Stimulated activated naive CD4-positive, alpha-beta T cell (primary cell): ENCODE measurements around the gene TANC2.
A peak's percentile ranks its signal among the peaks of the same experiment; 100 is the strongest.

Experiments
- DNase-seq, 6 experiments: peaks; one replicate each; lab custom pipeline; 2025; lab: John Stamatoyannopoulos, UW

TANC2 gene

GRCh38 chr17:62965686-62966425 lies at the start of gene TANC2:
Gene TANC2 (plus strand): TSS chr17:62966235. CDS start chr17:63009560, 43,325 bp downstream.
- peak; percentile 72 to 98 (median 82) for DNase-seq

DNA sequence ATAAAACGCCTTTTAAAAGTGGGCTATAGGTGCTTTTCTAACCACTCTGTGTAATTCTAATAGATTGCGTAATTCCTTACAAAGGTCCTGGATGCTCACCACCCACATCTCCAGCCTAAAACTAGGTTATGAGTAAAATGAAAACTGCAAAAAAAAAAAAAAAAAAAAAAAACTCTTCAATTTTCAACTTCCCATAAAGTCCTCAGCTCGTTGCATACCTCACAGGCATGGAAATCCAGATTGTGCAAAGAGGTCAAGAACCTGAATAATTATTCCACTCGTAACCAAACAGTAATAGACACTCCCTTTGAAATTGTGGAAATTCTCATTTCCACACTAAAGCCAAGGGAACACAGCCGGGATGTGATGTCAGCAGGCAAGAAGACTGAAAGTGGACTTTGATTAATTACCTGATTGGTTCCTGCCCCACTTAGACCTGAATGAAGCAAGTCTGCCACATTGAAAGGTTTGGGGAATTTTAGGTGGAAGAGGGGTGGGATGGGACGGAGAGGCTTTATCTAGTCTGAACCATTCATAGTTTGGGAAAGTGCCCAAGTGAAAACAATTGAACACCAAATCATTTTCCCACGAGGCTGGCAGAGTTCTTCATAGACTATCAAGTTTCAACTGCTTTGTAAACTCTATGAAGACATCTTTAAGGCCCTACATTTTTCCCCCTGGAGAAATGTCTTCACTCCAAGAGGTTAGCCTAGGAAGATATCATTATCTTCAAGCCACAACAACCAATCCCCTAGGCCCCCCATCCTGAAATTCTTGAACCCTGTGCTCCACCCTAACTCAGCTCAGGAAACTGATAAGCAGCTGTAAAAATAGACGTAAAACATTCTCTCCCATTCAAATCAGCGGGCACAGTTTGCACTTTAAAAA lies 49.1 kb upstream of the TANC2 start:
- no peak for DNase-seq

GRCh38 chr17:62919388-62919787 lies 46.6 kb upstream of the TANC2 start:
- DNase-seq = no peak

- no peak for DNase-seq
Observed at GRCh38 chr17:62920300-62920699, 45.7 kb upstream of the TANC2 start.

DNA sequence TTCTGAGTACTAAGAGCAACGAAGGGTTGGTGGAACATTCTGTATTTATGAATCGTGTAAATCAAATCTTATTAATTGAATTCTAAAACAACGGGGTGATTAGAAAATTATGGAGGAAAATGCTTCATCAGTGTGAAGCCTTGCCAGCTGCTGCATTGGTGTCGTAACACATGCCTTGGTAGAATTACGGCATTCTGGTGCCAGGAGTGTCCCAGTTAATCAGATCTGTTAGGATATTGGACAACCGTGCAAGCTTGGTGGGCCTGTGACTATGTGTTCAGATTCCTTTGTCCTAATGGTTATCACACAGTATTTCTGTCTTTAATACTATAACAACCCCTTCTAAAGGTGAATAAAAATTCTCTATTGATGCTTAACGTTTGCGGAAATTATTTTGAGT lies 44.2 kb upstream of the TANC2 start:
- no peak for DNase-seq

DNA sequence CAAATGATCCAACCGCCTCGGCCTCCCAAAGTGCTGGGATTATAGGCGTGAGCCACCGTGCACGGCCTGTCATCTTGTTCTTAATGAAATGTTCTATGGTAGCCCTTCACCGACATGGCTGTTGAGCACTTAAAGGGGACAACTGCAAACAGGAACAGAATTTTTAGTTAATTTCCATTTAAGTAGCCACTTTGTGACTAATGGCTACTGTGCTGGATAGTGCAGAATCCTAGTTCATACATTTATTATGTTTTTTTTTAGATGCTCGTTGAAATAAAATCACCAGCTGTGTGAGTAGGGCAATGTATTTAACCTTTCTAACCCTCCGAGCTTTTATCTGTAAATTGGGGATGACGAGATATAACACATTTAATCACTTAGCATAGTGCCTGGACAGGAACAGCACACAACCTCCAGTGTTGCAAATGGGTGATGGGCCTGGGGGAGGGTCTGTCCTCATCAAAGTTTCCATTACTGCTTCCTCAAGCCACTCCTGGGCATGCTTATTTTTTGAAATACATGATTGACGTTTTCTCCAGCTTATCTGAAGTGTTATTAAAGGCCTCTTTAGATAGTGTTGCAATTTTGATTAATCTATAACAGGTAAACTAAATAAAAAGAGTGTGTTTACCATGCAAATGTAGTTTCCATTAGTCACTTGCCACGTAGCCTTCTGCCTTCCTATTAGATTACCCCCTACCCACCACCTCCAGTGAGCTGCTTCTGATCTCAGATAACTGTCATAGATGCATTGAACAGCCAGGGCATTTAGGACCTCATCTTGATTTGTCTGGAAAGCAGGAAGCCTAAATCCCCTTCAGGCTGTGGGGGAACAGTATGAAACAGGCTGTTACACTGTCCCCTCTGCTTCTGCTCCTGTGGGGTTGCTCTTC lies 42.5 kb upstream of the TANC2 start:
- DNase-seq = no peak

- DNase-seq = no peak
Observed at GRCh38 chr17:62925267-62925836, 40.7 kb upstream of the TANC2 start.

- DNase-seq = no peak
Observed at GRCh38 chr17:62927083-62927482, 39.0 kb upstream of the TANC2 start.

DNA sequence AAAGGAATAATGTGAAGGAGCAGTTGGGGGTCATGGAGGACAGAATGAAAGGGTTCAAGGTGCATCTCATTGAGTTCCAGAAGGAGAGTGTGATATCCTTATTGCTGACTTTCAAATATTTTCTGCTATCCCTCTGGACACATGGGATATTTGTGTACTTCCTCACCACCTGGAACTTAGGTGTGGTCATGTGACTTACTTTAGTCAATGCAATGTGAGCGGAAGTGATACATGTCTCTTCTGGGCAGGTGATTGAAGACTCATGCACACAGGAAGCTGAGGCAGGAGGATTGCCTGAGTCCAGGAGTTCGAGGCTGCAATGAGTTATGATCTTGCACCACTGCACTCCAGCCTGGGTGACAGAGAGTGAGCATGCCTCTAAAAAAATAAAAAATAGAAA lies 36.7 kb upstream of the TANC2 start:
- DNase-seq = no peak

- DNase-seq = no peak
Observed at GRCh38 chr17:62931101-62931500, 34.9 kb upstream of the TANC2 start.

GRCh38 chr17:62933501-62934385 lies 32.3 kb upstream of the TANC2 start:
- DNase-seq = no peak

GRCh38 chr17:62935098-62935497 lies 30.9 kb upstream of the TANC2 start:
- DNase-seq = no peak

DNA sequence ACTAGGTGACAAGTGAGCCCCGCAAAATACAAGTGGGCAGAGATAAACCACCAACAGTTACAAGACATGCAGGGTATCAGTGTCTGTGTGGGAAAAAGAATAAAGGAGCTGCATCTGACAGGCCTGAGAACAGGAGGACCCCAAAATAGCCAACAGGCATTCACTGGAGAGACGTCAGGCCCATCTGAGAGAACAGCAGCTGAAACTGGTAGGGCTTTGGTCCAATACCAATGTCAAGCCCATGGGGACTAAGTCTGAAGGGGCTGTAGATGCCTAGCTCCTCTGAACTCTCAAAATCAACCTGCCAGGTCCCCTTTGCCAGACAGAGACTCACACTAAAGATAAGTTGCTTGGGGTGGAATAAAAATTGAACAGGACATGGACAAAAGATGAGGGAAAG lies 30.5 kb upstream of the TANC2 start:
- DNase-seq = no peak

DNA sequence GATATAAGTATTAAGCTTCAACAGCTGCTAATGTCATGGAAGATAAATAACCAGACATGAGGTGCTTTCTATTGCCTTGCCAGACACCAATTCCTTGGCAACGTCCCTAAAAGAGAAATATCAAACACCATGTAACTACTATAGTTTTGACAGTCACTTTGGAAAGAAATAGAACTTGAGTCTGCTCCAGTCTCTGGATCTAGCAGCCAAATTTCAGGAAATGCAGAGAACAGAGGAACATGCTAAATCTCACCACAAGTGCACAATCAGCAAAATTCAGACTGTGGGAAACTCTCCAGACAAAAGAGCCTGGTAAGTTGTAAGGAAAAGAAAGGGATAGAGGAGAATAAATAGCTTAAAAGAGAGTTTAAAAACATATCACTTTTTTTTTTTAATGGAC lies 28.4 kb upstream of the TANC2 start:
- DNase-seq = no peak

GRCh38 chr17:62941358-62941991 lies 24.6 kb upstream of the TANC2 start:
- no peak for DNase-seq

- no peak for DNase-seq
Observed at GRCh38 chr17:62948370-62948769, 17.7 kb upstream of the TANC2 start.

DNA sequence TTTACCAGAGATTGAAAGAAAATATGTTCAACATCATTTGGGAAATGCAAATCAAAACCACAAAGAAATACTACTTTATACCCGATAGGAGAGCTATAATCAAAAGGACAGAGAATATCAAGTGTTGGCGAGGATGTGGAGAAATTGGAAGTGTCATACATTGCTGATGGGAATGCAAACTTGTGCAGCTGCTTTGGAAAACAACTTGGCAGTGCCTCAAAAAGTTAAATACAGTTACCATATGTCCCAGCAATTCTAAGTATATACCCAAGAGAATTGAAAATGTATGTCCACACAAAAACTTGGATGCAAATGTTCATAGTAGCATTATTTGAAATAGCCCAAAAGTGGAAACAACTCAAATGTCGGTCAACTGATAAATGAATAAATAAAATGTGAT lies 17.0 kb upstream of the TANC2 start:
- DNase-seq = no peak

GRCh38 chr17:62950067-62950466 lies 16.0 kb upstream of the TANC2 start:
- no peak for DNase-seq

GRCh38 chr17:62955841-62956352 lies 10.1 kb upstream of the TANC2 start:
- no peak for DNase-seq

DNA sequence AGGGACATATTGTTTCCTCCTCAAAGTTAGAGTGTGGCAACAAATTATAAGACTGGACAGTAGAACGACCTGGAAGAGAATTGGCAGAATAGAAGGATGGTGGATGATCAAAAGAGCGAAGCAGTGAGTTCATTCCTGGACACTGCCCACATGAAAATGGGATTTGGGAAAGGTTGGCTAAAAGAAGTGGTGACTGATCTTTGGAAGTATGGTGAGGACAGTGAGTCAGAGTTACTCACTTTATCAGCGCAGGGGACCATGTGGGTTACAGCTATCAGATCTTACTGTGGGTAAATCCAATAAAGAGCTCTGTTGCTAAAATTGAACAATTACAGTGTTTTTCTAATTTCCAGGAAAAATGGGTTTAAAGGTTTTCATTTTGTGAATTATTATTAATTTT lies 2.7 kb upstream of the TANC2 start:
- DNase-seq = no peak
